ENCODE results near the gene DAZAP1.

DAZAP1 gene

DNA sequence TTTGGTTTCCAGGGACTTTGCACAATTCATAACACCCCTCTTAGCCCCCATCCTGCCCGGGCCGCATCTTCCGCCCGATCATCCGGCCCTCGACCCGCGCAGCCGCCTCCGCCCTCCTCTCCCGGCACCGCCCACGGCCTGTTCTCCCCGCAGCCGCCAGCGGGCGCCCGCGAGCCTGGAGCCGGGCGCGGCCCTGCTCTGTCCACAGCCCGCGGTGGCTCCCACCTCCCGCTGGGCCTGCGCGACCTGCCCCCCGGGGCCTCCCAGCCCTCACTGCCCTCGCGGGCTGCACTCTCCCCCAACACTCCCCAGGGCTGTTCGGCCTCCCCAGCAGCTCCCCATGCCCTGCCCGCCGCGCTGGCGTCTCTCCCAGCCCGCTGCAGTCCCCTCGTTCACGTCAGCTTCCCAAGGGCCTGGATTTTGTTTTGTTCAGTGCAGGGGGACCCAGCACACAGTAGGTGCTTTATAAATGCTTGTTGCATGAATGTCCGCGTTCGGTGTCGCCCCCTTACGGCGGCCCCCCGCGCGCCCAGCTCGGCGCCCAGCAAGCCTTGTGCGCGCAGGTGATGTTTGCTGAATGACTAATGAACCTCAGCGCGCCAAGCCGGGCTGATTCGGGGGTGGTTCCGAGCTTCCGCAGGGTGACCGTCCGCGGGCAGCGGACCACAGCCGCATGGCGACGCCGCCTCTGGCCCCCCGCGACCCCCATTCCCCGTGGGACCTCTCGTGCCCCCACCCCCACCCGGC is 38.0 kb downstream of the DAZAP1 start:
- DNase-seq: peak; percentile 24

DNA sequence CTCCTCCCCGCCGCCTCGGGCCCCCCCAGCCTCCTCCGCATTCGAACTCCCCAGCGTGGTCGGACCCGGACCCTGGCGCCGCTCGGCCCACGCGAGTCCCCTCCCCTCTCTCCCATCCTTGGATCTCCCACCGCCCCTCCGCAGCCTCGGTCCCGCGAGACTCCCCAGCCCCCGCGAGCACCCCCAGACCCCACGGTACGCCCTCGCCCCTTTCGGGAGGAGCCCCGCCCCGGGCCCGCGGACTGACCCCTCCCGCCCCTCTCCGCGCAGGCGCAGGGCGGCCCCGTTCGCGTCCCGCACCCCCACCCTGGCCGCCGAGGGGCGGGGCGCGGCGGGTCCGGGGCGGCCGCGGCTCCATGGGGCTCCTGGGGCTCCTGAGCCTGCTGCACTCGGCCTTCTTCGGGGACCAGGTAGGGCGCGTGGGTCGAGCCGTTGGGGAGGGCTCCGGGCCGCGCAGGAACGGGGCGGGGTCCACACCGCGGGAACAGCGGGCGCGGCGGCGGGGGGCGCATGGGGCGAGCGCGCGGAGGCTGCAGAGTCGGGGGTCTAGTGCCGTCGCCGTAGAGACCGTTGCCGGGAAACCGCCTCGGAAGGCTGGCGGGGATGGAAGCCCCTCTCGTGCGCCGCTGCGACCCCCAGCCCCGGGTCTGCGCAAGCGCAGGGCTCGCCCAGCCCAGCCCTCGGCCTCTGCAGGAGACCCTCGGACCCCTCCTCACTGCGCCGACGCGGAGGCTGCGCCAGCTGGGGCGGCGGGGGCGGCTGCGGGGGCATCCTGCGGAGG is 38.7 kb downstream of the DAZAP1 start:
- DNase-seq: peak; percentile 35

GRCh38 chr19:1446713-1447481 is 39.5 kb downstream of the DAZAP1 start:
- no peak for DNase-seq

GRCh38 chr19:1447504-1447903 is 40.1 kb downstream of the DAZAP1 start:
- no peak for DNase-seq

GRCh38 chr19:1447944-1448343 is 40.6 kb downstream of the DAZAP1 start:
- DNase-seq: no peak

GRCh38 chr19:1449467-1450442 is 42.4 kb downstream of the DAZAP1 start, which contains the start of gene APC2:
Gene APC2 (plus strand): TSS chr19:1450121. CDS start chr19:1453002, 2,881 bp downstream.
- DNase-seq: peak; percentile 72

GRCh38 chr19:1450735-1451731 is 43.6 kb downstream of the DAZAP1 start:
- no peak for DNase-seq

- DNase-seq: peak; percentile 23
Measured at GRCh38 chr19:1451916-1452801, 44.8 kb downstream of the DAZAP1 start.

- no peak for DNase-seq
Measured at GRCh38 chr19:1452802-1453524, 45.6 kb downstream of the DAZAP1 start.

- no peak for DNase-seq
Measured at GRCh38 chr19:1453525-1454364, 46.4 kb downstream of the DAZAP1 start.

GRCh38 chr19:1455002-1455335 is 47.6 kb downstream of the DAZAP1 start:
- no peak for DNase-seq

GRCh38 chr19:1455336-1456120 is 48.1 kb downstream of the DAZAP1 start:
- DNase-seq: no peak

DNA sequence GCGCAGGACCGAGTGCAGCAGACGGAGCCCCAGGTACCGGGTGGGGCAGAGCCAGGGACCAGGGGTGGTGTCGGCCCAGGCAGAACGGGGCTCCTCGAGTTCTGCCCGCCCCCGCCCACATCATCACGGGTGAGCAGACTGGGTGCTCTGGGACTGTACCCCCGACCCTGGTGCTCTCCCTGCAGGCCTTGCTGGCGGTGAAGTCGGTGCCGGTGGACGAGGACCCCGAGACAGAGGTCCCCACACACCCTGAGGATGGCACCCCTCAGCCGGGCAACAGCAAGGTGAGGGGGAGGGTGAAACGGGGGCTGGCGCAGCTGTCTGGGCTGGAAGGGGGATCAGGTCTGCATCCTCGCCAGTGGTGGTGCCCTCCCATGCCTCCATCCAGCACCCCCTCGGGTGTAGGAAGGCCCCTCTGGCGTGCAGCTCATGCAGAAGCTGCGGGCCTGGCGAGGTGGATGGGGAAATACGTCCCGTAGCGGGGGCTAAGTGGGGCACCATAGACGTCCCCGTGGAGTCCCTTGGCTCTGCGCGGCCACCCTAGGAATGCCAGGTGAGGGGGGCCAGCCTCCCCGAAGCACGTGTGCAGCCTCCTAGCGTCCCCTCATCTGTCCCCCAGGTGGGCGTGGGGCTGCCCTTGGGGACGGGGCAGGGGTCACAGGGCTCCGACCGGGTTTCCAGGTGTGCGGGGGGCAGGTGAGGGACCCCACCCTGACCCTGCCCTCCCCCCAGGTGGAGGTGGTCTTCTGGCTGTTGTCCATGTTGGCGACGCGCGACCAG is 48.9 kb downstream of the DAZAP1 start:
- DNase-seq: no peak

GRCh38 chr19:1457031-1457739 is 49.8 kb downstream of the DAZAP1 start:
- DNase-seq: no peak

- DNase-seq: no peak
Measured at GRCh38 chr19:1457892-1458291, 50.5 kb downstream of the DAZAP1 start.

DNA sequence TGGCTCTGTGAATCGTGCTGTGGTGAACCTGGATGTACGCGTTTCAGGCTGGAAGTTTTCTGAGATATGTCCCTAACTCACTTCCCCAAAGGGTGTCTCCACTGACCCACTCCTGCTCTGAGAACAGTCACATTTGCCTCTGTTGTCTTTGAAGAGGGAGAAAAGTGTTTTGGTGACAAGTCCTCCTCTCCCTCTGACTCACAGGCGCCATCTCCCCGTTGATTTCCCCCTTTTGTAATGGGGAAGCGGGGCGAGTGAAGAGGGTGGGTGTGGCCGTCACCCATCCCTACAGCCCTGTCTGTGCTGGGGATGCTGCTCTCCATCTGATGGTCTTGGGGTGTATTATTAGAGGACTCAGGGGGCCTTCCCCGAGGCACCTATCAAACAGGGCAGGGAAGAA is 52.1 kb downstream of the DAZAP1 start:
- no peak for DNase-seq
